Superior temporal gyrus (tissue), 1 donor: ENCODE data around the gene EMX2.
A peak's percentile ranks its signal among the peaks of the same experiment; 100 is the strongest.

Source experiments
- DNase-seq: peaks from one replicate; pipeline ENCODE4 v3.0.0-alpha.2; 2016; ENCODE audit errors: extremely low spot score

Gene EMX2

DNA sequence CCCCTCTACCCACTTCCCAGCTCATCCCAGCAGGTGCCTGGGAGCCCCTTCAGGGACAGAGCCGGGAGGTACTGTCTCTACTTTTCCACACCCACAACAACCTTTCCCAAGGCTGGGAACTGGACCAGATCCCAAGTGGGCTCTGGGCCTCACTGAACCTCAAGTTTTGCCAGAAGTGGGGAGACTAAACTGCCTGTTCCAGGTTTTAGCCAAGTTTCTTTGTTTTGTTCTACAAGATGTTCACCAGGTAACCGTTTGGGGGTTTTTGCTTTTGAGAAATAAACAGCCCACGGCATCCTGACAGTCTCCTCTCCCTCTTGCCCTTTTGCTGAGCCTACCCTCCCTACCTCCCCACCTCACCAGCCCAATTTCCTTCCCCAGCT, 10.6 kb upstream of the EMX2 start:
- no peak for DNase-seq

DNA sequence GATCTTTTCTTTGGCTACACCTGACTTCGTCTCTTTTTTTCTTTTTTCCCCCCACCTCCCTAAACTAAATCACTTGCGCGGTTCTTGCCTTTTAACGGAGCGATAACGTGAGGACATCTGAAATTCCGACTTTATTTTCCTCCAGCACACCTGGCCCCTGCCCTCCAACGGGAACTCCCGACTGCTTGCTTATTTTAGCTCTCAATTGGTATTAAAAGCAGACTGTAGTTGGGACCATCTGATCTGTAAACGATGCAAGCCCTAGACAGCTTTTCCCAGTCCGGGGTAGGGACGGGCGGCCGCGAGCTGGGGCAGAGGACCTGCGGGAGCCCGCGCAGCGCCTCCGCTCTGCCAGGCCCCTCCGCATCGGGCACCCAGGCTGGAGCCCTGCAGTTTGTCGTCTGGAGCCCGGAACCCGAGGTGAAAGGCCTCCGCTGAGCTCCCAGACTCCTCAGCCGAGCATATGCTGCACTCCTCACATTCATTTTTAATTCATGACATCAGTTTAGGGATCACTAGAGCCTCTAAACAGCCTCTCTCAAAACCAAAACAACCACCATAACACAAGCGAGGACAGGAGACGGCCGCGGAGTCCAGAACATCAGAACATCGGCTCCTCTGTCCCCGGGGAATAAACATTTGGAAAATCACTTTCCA, 10.0 kb upstream of the EMX2 start:
- no peak for DNase-seq

- no peak for DNase-seq
These were observed 8.9 kb upstream of the EMX2 start for GRCh38 chr10:117533507-117534281.

- no peak for DNase-seq
These were observed 7.9 kb upstream of the EMX2 start for GRCh38 chr10:117534321-117535297.

DNA sequence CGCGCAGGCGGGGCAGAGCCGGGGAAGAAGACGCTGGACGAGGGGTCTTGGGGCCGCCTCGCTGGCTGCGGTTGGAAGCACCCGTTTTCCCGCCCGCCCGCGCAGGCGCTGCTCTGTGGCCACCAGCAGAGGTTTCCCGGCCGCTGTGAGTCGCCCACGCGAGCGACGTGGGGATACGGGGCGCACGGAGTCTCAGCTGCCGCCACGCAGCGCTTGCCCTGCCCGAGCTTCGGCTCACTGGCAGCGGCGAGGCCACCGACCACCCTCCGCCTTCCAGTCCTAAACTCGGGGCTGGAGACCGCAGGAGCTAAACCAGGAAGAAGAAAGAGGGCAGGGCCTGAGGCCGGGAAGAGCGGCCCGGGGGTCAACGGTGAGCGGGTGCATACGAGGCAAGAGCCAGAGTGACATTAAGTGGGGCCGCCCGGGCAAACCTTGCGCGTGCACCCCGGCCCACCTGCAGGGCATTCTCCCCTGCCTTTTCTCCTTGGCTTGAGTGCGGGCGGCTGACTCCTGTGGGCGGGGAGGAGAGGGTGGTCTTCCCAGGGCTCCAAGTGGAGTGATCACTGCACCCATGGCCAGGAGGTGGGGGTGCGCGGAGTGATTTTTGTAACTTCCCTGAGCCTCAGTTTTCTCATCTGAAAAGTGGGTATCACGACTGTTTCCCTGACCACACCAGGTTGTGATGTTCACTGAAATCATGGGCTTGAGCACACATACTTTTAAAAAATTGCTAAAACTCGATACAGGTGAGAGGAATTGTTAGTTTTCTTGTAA, 7.1 kb upstream of the EMX2 start:
- no peak for DNase-seq

GRCh38 chr10:117536072-117536865, 6.3 kb upstream of the EMX2 start:
- DNase-seq, result no peak

GRCh38 chr10:117536866-117537435, 5.6 kb upstream of the EMX2 start:
- no peak for DNase-seq

DNA sequence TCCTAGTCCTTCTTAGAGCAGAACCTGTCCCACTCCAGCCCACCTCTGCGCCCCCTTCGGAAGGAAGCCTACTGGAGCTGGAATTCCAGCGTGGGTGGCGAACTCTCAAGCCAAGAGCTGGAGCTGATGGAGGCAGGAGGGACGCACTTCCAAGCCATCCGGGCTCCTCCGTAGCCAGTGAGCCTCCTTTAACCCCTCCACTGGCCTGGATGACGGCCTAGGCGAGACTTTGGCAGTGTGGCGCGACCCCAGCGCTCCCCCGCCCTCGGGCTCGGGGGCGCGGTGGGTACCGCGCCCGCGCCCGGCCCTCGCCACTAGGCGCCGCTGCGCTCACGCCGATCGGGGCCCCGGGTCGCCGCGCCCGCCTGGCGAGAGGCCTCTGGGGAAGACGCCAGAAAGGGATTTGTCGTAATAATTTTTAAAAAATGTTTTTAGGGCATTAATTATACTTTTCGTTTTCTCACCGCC, 5.1 kb upstream of the EMX2 start:
- DNase-seq, result no peak

GRCh38 chr10:117537904-117538524, 4.5 kb upstream of the EMX2 start:
- no peak for DNase-seq

DNA sequence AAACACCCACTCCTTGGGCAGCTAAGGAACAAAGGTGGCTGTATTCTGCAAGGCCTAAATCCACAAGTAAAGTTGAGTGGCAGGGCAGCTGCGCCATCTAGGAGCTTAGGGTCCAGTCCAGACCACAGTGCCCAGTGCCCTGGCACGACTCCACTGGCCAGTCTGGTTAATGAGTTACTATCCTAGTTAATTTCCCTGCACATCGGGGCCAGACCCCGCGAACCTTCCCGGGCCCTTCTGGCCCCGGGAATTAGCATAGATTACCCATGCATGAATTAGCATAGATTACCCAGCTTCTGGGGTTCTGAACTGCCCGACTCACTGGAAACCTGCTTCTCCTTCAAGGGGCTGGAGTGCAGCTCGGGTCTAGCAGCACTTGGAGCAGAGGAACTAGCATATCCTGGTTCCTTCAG, 3.2 kb upstream of the EMX2 start:
- no peak for DNase-seq

- DNase-seq, result no peak
These were observed 2.5 kb upstream of the EMX2 start for GRCh38 chr10:117539903-117540639.

DNA sequence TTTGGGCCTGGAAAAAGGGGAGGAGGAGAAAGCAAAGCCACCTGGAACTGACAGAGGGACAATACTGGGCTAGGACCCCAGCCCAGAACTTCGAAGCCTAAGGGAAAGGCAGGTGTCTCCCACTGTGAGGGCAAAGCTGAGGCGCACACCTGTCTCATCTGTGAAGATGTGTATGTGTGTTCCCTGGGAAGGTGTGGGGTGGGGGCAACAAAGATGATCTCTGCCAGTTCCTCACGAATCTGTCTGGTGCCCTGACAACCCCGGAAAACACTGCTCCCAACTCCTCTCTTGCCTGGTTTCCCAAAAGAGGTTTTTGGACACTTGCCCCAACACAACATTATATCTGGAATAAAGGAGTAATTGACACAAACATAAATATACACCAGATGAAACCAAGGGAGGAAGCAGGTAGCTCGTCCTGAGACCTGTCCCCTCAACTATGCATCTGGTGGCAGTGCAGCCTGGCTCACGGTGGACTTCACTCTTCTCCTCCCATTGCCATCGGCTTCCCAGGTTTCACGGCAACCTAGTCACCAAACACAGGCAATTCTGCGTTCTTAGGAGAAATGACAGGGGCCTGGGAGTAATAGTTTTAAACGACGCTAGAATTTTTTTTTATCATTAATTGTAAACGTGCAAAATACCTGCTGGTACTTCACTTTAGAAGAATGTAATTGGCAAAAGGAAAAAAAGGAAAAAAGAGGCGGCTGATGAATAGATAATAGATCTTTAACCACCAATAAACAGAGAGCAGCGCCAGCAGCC, 1.7 kb upstream of the EMX2 start:
- DNase-seq, result no peak

DNA sequence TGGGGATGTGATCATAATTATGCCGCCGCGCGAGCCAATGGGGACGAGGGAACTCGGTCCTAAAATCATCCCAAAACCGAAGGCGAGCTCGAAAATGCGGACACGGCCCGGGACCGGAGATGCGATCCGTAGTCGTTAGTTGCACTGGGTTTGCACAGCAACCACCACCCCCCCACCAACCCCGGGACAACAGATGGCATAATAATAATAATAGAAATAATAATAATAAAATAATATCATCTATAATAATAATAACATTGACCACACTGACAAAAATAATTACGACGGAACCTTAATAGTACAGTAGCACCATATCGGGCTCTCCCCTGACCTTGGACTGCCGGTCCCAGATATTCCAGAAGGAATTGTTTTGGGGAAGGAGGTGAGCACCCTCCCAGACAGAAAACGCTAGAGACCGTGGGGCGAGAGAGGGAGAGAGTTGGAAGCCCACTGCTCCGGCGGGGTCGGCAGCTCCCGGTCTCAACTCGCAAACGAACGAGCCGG, 1.1 kb upstream of the EMX2 start:
- no peak for DNase-seq

DNA sequence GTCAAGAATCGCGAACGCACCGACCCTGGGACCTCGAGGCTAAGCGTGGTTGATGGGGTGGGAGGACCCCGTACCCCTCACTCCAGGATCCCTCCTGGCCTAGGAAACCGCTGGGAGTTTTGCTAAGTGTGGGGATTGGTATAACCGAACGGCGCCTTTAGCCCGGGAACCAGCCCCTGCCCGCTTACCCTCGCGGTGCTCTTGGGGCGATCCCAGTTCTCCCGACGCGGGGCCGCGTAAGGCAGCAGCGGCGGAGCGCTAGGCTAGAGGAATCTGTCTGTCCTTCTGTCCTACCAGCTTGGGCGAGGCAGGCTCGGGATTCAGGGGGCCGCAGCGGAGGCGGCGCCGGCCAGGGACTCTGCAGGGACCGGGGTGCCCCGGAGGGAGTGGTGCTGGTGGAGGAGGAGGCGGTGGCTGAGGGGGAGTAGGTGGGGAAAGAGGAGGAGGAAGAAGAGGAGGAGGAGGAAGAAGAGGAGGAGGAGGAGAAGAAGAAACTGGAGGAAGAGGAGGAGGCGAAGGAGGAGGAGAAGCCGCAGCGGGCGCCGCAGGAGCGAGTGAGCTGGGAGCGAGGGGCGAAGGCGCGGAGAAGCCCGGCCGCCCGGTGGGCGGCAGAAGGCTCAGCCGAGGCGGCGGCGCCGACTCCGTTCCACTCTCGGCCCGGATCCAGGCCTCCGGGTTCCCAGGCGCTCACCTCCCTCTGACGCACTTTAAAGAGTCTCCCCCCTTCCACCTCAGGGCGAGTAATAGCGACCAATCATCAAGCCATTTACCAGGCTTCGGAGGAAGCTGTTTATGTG, 439 bp upstream of the EMX2 start:
- peak; percentile 29 for DNase-seq

DNA sequence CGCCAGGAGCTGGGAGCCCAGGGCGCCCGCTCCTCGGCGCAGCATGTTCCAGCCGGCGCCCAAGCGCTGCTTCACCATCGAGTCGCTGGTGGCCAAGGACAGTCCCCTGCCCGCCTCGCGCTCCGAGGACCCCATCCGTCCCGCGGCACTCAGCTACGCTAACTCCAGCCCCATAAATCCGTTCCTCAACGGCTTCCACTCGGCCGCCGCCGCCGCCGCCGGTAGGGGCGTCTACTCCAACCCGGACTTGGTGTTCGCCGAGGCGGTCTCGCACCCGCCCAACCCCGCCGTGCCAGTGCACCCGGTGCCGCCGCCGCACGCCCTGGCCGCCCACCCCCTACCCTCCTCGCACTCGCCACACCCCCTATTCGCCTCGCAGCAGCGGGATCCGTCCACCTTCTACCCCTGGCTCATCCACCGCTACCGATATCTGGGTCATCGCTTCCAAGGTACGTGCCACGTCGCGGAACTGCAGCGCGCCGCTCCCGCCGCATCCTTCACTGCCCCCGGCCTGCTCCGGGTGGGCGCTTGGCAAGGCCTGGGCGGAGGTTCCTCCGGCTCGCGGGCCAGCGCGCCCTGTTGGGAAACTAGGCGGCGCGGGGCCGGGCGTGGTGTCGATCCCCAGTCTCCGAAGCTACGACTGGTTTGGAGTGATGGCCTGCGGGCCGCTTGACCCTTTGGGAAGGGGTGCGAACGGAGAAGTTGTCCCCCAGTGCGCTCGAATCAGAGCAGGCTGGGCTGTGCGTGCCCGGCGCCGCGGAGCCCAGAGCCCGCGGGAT, 868 bp downstream of the EMX2 start:
- DNase-seq, result no peak

DNA sequence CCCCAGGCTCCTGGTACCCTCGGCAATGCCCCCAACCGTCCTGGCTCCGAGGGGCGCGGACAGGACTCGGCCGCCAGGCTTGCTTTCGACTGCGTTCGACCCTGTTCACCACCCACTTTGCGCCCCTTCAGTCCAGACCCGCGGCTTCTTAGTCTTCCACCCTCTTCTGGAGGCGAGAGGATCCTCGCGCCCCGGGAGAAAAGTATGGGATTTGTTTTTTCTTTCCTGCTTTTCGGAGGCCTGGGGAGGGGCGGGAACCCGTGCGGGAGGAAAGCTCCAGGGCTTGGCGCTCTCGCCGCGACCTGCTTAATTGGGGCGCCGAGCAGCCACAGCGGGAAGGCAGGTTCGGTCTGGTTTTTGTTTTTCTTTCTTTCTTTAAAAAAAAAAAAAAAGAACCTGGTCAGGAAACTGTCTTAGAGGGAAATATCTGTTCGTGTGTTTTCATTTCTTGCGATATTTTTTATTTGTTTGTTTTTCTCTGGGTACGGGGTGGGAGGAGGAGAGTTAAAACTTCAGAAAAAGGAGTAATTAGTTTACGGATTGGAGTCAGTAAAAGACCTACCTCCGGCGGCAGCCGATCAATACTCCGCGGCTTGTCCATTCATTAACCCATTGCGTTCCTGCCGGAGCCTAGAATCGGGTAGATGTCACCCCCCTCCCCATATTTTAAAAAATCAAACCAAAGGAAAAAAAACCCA, 1.6 kb downstream of the EMX2 start:
- DNase-seq, result no peak
